Astrocyte (in vitro differentiated cells and primary cell): ENCODE results near the gene KEL. TPM values are rescaled to one million over a fixed set of nuclear protein-coding genes. Genes with fewer than 3 reads are reported as not detected.

Source experiments
- DNase-seq: peaks from one replicate; pipeline ENCODE4 v3.0.0-alpha.2; 2010; ENCODE audit warnings: low read depth
- FAIRE-seq: peaks from 2 replicates; lab custom pipeline; 2011; peaks lifted over from hg19 to GRCh38; lab: Jason Lieb, UNC
- H2AFZ ChIP-seq: 2 replicates; pipeline ENCODE4 v1.6.0; 2012; ENCODE audit warnings: low read depth, low read length, inconsistent platforms
- H3K27ac ChIP-seq: 2 replicates; pipeline ENCODE4 v1.5.1; 2011; ENCODE audit warnings: low read depth, low read length, inconsistent platforms
- H3K27me3 ChIP-seq: 2 replicates; pipeline ENCODE4 v1.6.0; 2011; ENCODE audit warnings: low read length, inconsistent platforms; ENCODE audit not compliant: insufficient read depth
- H3K36me3 ChIP-seq: 2 replicates; pipeline ENCODE4 v1.5.1; 2011; ENCODE audit warnings: low read length, inconsistent platforms; ENCODE audit not compliant: insufficient read depth
- H3K4me1 ChIP-seq: 2 replicates; pipeline ENCODE4 v1.5.1; 2011; ENCODE audit warnings: low read length, inconsistent platforms; ENCODE audit not compliant: insufficient read depth
- H3K4me2 ChIP-seq: 2 replicates; pipeline ENCODE4 v1.6.0; 2012; ENCODE audit warnings: low read length, inconsistent platforms
- H3K4me3 ChIP-seq: 2 replicates; pipeline ENCODE4 v1.5.1; 2011; ENCODE audit warnings: low read depth, mild to moderate bottlenecking, low read length, inconsistent platforms; ENCODE audit not compliant: insufficient read depth
- H3K79me2 ChIP-seq: 2 replicates; pipeline ENCODE4 v1.6.0; 2012; ENCODE audit warnings: mild to moderate bottlenecking, low read length, inconsistent platforms; ENCODE audit not compliant: insufficient read depth
- H3K9ac ChIP-seq: 2 replicates; pipeline ENCODE4 v1.6.0; 2012; ENCODE audit warnings: mild to moderate bottlenecking, low read length, inconsistent platforms
- H3K9me3 ChIP-seq: 2 replicates; pipeline ENCODE4 v1.5.1; 2012; ENCODE audit warnings: low read depth, mild to moderate bottlenecking, low read length, inconsistent platforms; ENCODE audit not compliant: insufficient read depth
- H4K20me1 ChIP-seq: 2 replicates; pipeline ENCODE4 v1.6.0; 2012; ENCODE audit warnings: low read length, inconsistent platforms; ENCODE audit not compliant: insufficient read depth
- H3K27ac Mint-ChIP-seq: one replicate; pipeline ENCODE4 v1.8.0; 2021; ENCODE audit warnings: mild to moderate bottlenecking, mixed read lengths; ENCODE audit not compliant: unreplicated experiment
- H3K27me3 Mint-ChIP-seq: one replicate; pipeline ENCODE4 v1.8.0; 2021; ENCODE audit warnings: low read depth, mixed read lengths; ENCODE audit not compliant: unreplicated experiment
- H3K36me3 Mint-ChIP-seq: one replicate; pipeline ENCODE4 v1.8.0; 2021; ENCODE audit warnings: low read depth, mixed read lengths; ENCODE audit not compliant: unreplicated experiment
- H3K4me1 Mint-ChIP-seq: one replicate; pipeline ENCODE4 v1.8.0; 2021; ENCODE audit warnings: low read depth, mixed read lengths; ENCODE audit not compliant: unreplicated experiment
- H3K4me3 Mint-ChIP-seq: one replicate; pipeline ENCODE4 v1.8.0; 2021; ENCODE audit warnings: mild to moderate bottlenecking, moderate library complexity, mixed read lengths; ENCODE audit not compliant: unreplicated experiment
- H3K9me3 Mint-ChIP-seq: one replicate; pipeline ENCODE4 v1.8.0; 2021; ENCODE audit warnings: mild to moderate bottlenecking, mixed read lengths; ENCODE audit not compliant: unreplicated experiment
- EZH2 ChIP-seq: IDR thresholded peaks from 2 replicates; pipeline ENCODE4 v1.6.1; 2012; ENCODE audit warnings: mild to moderate bottlenecking, low read length, inconsistent platforms; ENCODE audit not compliant: insufficient read depth
- total RNA-seq: library from RNA; stranded (reverse); gene quantifications from 2 replicates; pipeline ENCODE4 v1.2.1, GENCODE V29; 2021
- TF ChIP-seq, protein P1 (sequence below): IDR thresholded peaks from 2 replicates; pipeline ENCODE4 v1.5.1; 2011; ENCODE audit warnings: low read depth, mild to moderate bottlenecking, inconsistent platforms, low read length, moderate library complexity; ENCODE audit not compliant: insufficient read depth

KEL gene
- total RNA-seq, 1 donor from 2014 or later = not detected

DNA sequence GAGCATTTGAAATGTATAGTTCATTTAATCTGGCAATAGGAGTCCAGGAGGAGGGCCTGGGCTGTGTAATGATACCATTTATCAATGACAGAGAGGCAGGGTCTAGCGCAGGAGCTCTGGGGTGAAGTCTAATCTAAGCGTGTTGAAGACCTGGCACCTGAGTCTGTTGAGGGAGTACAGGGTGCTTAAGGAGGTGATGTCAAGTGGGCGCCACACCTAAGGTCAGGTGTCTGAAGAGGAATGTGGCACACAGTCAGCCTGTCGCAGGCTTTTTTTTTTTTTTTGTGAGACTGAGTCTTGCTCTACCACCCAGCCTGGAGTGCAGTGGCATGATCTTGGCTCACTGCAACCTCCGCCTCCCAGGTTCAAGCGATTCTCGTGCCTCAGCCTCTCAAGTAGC, 20.6 kb downstream of the KEL start:
- no peak overlapping the region for H3K9ac ChIP-seq
- no peaks in the 10 kb centered on the region for H3K36me3 Mint-ChIP-seq
- H3K36me3 ChIP-seq = no peaks in the 10 kb centered on the region
- peaks cover 8% of the 10 kb centered on the region for H3K9me3 ChIP-seq
- no peak overlapping the region for H3K27ac ChIP-seq
- H2AFZ ChIP-seq = no peak overlapping the region
- H3K27ac Mint-ChIP-seq = no peak overlapping the region
- TF ChIP-seq, protein P1, sequence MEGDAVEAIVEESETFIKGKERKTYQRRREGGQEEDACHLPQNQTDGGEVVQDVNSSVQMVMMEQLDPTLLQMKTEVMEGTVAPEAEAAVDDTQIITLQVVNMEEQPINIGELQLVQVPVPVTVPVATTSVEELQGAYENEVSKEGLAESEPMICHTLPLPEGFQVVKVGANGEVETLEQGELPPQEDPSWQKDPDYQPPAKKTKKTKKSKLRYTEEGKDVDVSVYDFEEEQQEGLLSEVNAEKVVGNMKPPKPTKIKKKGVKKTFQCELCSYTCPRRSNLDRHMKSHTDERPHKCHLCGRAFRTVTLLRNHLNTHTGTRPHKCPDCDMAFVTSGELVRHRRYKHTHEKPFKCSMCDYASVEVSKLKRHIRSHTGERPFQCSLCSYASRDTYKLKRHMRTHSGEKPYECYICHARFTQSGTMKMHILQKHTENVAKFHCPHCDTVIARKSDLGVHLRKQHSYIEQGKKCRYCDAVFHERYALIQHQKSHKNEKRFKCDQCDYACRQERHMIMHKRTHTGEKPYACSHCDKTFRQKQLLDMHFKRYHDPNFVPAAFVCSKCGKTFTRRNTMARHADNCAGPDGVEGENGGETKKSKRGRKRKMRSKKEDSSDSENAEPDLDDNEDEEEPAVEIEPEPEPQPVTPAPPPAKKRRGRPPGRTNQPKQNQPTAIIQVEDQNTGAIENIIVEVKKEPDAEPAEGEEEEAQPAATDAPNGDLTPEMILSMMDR = no peak
- TF ChIP-seq EZH2 = no peak
- no peaks in the 10 kb centered on the region for H4K20me1 ChIP-seq
- no peaks in the 10 kb centered on the region for H3K27me3 ChIP-seq
- peaks cover 2% of the 10 kb centered on the region for H3K9me3 Mint-ChIP-seq
- no peak overlapping the region for H3K4me3 ChIP-seq
- FAIRE-seq (no peak), DNase-seq (no peak)
- H3K4me1 ChIP-seq = no peaks in the 10 kb centered on the region
- H3K79me2 ChIP-seq = no peaks in the 10 kb centered on the region
- H3K4me1 Mint-ChIP-seq = no peaks in the 10 kb centered on the region
- H3K4me3 Mint-ChIP-seq = no peak overlapping the region
- peaks cover 43% of the 10 kb centered on the region for H3K27me3 Mint-ChIP-seq
- H3K4me2 ChIP-seq = no peak overlapping the region

DNA sequence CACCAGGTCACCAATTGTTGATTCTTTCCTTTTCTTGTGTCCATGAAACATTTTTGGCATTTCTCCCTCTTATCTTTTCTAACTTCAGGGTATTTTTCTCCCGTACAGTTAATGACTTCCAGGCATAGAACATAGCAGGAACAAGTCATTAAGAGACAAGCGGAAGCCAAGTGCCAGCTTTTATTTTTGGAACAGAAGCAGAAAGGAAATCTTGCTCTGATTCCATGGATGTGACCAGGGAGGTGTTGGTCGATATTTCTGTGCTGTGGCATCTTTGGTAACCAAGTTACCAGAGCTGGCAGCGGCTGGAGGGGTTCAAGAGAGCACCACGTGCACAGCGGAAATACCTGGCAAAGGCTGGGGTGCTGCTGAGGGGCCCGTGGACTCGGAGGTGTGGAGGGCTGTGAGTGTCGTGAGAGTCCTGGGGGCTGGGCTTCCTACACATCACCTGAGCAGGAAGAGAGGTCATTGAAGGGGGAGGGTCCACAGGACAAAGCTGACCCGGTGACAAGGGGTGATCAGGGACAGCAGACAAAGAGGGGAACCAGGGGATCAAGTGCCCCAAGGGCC, 21.1 kb downstream of the KEL start:
- Mint-ChIP-seq H3K9me3 (peaks cover 2% of the 10 kb centered on the region), H3K36me3 (no peaks in the 10 kb centered on the region), H3K27ac (no peak overlapping the region), H3K4me3 (no peak overlapping the region), H3K4me1 (no peaks in the 10 kb centered on the region), H3K27me3 (peaks cover 42% of the 10 kb centered on the region)
- H3K9ac ChIP-seq = no peak overlapping the region
- H3K36me3 ChIP-seq = no peaks in the 10 kb centered on the region
- FAIRE-seq (no peak), DNase-seq (no peak)
- H3K27me3 ChIP-seq = no peaks in the 10 kb centered on the region
- no peaks in the 10 kb centered on the region for H3K4me1 ChIP-seq
- H3K27ac ChIP-seq = no peak overlapping the region
- H3K4me3 ChIP-seq = no peak overlapping the region
- peaks cover 8% of the 10 kb centered on the region for H3K9me3 ChIP-seq
- no peaks in the 10 kb centered on the region for H4K20me1 ChIP-seq
- TF ChIP-seq, protein P1 = no peak
- TF ChIP-seq EZH2 = no peak
- no peak overlapping the region for H3K4me2 ChIP-seq
- no peaks in the 10 kb centered on the region for H3K79me2 ChIP-seq
- no peak overlapping the region for H2AFZ ChIP-seq

DNA sequence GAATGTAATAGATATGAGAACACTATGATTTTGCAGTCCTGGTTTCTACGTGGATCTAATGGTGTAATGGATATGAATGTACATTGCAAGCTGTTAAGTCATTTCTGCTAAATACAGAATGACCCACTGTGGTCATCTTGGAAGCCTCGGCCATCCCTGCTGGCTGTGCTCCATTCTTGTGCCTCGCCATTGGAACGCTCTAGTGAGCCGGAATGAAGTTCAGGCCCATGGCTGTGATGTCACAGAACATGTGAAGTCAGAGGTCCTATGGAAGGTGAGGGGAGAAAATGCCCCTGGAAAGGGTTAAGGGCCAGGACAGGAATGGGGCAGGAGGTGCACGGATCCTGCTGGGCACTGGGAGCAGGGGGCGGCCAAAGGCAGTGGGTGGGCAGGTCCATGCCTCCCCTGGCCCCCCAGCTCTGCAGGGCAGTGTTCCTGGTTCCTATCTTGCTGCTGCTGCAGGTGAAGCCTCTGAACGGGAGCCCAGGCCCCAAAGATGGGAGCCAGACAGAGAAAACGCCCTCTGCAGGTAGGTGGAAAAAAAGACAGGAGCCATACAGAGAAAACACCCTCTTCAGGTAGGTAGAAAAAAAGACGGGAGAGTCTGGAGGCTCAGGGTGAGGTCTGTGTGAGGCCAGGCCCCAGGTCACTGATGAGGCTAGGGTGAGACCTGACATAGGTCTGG, 22.8 kb downstream of the KEL start, which contains the start of gene LLCFC1:
TSS of gene LLCFC1 (plus strand) at position 259 of the 685 bp plus-strand sequence. CDS start at position 397, 138 bp downstream.
- Histone ChIP-seq H3K4me3 (no peak within 1 kb of the TSS), H3K4me1 (no peaks in the 10 kb centered on the region), H4K20me1 (no peaks in the 10 kb centered on the region), H3K27me3 (no peaks in the 10 kb centered on the region), H3K4me2 (no peak within 1 kb of the TSS), H3K27ac (no peak within 1 kb of the TSS), H3K9ac (no peak within 1 kb of the TSS), H2AFZ (no peak within 1 kb of the TSS), H3K36me3 (no peaks in the 10 kb centered on the region), H3K79me2 (no peaks in the 10 kb centered on the region), H3K9me3 (peaks cover 8% of the 10 kb centered on the region)
- TF ChIP-seq, protein P1 = no peak
- TF ChIP-seq EZH2 = no peak
- Mint-ChIP-seq H3K36me3 (no peaks in the 10 kb centered on the region), H3K4me1 (no peaks in the 10 kb centered on the region), H3K27ac (no peak within 1 kb of the TSS), H3K27me3 (peaks cover 37% of the 10 kb centered on the region), H3K4me3 (no peak within 1 kb of the TSS), H3K9me3 (peaks cover 2% of the 10 kb centered on the region)
- DNase-seq (no peak), FAIRE-seq (no peak)
